Pancreas (tissue), 10 donors: ENCODE measurements around the gene TRAPPC4. TPM values are rescaled to one million over a fixed set of nuclear protein-coding genes. Genes with fewer than 3 reads are reported as not detected.
A peak's percentile ranks its signal among the peaks of the same experiment; 100 is the strongest.
"Not testable (repeated sequence)": the region's sequence is repeated elsewhere in the genome, so short reads cannot be mapped to it uniquely, and the experiment has no call there.

Experiments used
- ATAC-seq, 4 donors: fragments of 200-7000 bp; cut with Tn5 transposase; one replicate each; pipeline versions ENCODE4 v1.8.0 to v1.9.1; 2020; ENCODE audit warnings: mild to moderate bottlenecking in 4 of 4, moderate library complexity in 4 of 4
- DNase-seq, 6 donors: peaks; one replicate each; pipeline ENCODE4 v3.0.0-alpha.2; 2020
- FAIRE-seq: peaks from 2 replicates; lab custom pipeline; 2012; peaks lifted over from hg19 to GRCh38; lab: Jason Lieb, UNC
- H3K27ac ChIP-seq, 4 donors: fragments of 200-600 bp; sonication (generic); 1 replicate in 3 of 4; 2 replicates in 1 of 4; pipeline versions ENCODE4 v1.5.0 to v1.8.0; 2020
- H3K27me3 ChIP-seq, 4 donors: fragments of 200-600 bp; one replicate each; pipeline ENCODE4 v1.8.0; 2021
- H3K36me3 ChIP-seq, 3 donors: fragments of 200-600 bp; sonication (generic) in 1 of 3; one replicate each; pipeline versions ENCODE4 v1.5.0 to v1.8.0; 2020 to 2021
- H3K4me1 ChIP-seq, 3 donors: fragments of 200-600 bp; one replicate each; pipeline ENCODE4 v1.8.0; 2021
- H3K4me3 ChIP-seq, 4 donors: fragments of 200-600 bp; sonication (generic) in 2 of 4; one replicate each; pipeline versions ENCODE4 v1.5.0 to v1.8.0; 2020 to 2021
- H3K9me3 ChIP-seq, 4 donors: fragments of 200-600 bp; one replicate each; pipeline ENCODE4 v1.8.0; 2021
- WGBS, 2 donors: extraction: QIAGEN DNeasy Blood & Tissue Kit; methylation state at CpG; one replicate each; pipeline ENCODE4 v1.1.7; 2013; 5-methylcytosine and 5-hydroxymethylcytosine counted together
- intact Hi-C, 3 donors: fragments of 100-400 bp; cut with DNase I; formaldehyde crosslinking; loops; one replicate each; pipeline versions ENCODE4 v1.11.1 to v1.14.2; 2022
- polyA plus RNA-seq, 2 donors: library from polyadenylated mRNA; stranded (reverse); fragments of 200-250 nt; gene quantifications; one replicate each; pipeline ENCODE4 v1.2.3, GENCODE V29; 2013
- total RNA-seq, 6 donors: library from RNA; stranded (reverse); fragmentation: NEBNext Ultra II Directional in 4 of 6; extraction: Animal tissue kit (Norgen Biotek cat#: 25700) in 4 of 6; gene quantifications; one replicate each; pipeline versions ENCODE4 v1.2.1 to v1.2.4, GENCODE V29; 2021 to 2023
- TF ChIP-seq, protein P1 (sequence below), 4 donors: fragments of 200-600 bp; sonication (generic) in 3 of 4; IDR thresholded peaks; one replicate each; pipeline versions ENCODE4 v1.5.0 to v1.8.0; 2021; ENCODE audit warnings: antibody characterized with exemption in 4 of 4
- donor health status: healthy with polysubstance abuse.
- donor health status: DM: no; HTN: no; CAD: no; lungs with moderate emphysema.
- donor health status: DM: no; HTN: no; CAD: no.
- donor health status: control.
- donor health status: control.
- donor health status: Bipolar disorder and iron deficiency.
- donor health status: DM: yes; HTN: yes; CAD: no.
- donor health status: DM: no; HTN: no; CAD: no.
- donor health status: DM: no; HTN: no; CAD: no.
- donor health status: DM: yes; HTN: yes; CAD: no.

The TRAPPC4 gene
- total and polyA plus RNA-seq, 8 donors = 13.7 to 55.7 (median 27.2) TPM

DNA sequence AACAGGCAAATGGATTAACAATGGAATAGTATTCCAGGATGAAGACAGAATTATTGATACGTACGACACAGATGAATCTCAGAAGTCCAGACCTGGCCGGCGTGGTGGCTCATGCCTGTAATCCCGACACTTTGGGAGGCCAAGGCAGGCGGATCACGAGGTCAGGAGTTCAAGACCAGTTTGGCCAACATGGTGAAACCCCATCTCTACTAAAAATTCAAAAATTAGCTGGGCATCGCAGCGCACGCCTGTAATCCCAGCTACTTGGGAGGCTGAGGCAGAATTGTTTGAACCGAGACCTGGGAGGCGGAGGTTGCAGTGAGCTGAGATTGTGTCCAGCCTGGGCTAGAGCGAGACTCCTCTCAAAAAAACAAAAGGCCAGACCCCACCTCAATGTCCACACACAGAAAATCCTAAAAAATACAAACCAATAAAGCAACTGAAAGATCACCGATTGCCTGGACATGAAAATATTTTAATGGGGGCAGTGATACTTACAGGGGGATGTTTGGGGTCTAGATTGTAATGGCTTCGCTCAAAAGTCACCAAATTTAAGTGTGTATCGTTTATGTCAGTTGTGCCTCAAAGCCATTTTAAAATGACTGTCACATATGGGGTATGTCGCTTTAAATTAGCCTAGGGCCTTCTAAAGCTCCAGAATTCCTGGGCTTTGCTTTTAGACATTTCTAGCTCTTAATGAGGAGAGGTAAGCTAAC lies 4.2 kb upstream of the TRAPPC4 start:
- 94 to 96% methylated on average over 17 of the region's 17 CpGs for WGBS, 2 donors
- TF ChIP-seq, protein P1, sequence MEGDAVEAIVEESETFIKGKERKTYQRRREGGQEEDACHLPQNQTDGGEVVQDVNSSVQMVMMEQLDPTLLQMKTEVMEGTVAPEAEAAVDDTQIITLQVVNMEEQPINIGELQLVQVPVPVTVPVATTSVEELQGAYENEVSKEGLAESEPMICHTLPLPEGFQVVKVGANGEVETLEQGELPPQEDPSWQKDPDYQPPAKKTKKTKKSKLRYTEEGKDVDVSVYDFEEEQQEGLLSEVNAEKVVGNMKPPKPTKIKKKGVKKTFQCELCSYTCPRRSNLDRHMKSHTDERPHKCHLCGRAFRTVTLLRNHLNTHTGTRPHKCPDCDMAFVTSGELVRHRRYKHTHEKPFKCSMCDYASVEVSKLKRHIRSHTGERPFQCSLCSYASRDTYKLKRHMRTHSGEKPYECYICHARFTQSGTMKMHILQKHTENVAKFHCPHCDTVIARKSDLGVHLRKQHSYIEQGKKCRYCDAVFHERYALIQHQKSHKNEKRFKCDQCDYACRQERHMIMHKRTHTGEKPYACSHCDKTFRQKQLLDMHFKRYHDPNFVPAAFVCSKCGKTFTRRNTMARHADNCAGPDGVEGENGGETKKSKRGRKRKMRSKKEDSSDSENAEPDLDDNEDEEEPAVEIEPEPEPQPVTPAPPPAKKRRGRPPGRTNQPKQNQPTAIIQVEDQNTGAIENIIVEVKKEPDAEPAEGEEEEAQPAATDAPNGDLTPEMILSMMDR (IDR thresholded peaks at IDR 0.05) = no peak
- Histone ChIP-seq H3K4me1 (peaks cover 6 to 20% (median 11%) of the 10 kb centered on the region in 3 donors), H3K4me3 (no peak overlapping the region), H3K27me3 (no peaks in the 10 kb centered on the region), H3K9me3 (no peaks in the 10 kb centered on the region), H3K27ac (no peak overlapping the region), H3K36me3 (peaks cover 6 to 29% (median 9%) of the 10 kb centered on the region in 3 donors)
- no peak for ATAC-seq
- intact Hi-C loops = no loop called here
- no peak for FAIRE-seq
- peak in 1 of 6 donors; percentile 27 for DNase-seq

DNA sequence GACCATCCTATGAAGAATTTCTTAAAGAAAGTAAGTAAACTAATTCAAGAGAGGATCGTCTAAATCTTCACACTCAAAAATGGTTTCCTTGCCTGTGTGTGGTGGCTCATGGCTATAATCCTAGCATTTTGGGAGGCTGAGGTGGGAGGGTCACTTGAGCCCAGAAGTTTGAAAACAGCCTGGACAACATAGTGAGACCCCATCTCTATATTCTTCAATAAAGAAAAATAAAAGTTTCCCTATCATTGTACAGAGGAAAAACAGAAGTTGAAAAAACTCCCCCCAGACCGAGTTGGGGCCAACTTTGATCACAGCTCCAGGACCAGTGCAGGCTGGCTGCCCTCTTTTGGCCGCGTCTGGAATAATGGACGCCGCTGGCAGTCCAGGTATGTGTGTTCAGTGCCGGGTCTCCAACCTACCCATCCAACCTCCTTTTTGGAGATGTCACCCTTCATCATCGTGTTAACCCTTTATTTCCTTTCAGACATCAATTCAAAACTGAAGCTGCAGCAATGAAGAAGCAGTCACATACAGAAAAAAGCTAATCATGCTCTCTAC lies 3.4 kb upstream of the TRAPPC4 start:
- ATAC-seq (no peak), FAIRE-seq (no peak), DNase-seq (peak in 1 of 6 donors; percentile 30)
- intact Hi-C loops = no loop called here
- Histone ChIP-seq H3K27me3 (no peaks in the 10 kb centered on the region), H3K9me3 (no peaks in the 10 kb centered on the region), H3K4me1 (peaks cover 11 to 26% (median 13%) of the 10 kb centered on the region in 3 donors), H3K27ac (no peak overlapping the region), H3K4me3 (no peak overlapping the region), H3K36me3 (peaks cover 6 to 29% (median 9%) of the 10 kb centered on the region in 3 donors)
- WGBS, 2 donors = 37 to 44% methylated on average over 8 of the region's 8 CpGs
- TF ChIP-seq, protein P1 (IDR thresholded peaks at IDR 0.05) = no peak

DNA sequence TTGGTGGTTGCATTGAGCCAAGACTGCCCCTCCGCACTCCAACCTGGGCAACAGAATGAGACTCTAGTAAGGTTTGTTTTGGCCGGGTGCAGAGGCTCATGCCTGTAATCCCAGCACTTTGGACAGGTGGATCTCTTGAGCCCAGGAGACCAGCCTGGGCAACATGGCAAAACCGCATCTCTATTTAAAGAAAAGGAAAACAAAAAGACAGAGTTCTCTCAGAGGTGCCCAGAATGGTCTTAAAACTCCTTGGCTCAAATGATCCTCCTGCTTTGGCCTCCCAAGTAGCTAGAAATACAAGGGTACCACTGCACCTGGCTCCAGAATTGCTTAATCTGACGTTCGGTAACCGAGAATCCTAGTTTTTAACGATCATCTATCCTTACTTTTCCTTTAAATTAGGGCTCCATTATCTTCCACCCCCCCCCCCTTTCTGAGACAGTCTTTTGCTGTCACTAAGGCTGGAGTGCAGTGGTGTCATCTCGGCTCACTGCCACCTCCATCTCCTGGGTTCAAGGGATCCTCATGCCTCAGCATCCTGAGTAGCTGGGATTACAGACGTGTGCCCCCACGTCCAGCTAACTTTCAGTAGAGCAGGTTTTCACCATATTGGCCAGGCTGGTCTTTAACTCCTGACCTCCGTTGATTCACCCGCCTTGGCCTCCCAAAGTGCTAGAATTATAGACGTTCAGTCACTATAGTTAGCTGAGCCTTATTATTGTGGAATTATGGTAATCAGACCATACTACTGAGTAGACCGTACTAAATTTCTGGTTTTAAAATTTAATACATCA lies 2.2 kb upstream of the TRAPPC4 start:
- Histone ChIP-seq H3K36me3 (peaks cover 6 to 20% (median 9%) of the 10 kb centered on the region in 3 donors), H3K9me3 (no peaks in the 10 kb centered on the region), H3K4me1 (peaks cover 17 to 35% (median 24%) of the 10 kb centered on the region in 3 donors), H3K4me3 (peak overlapping the region in 3 of 4 donors; percentile 69 to 88 (median 80)), H3K27me3 (no peaks in the 10 kb centered on the region), H3K27ac (no peak overlapping the region)
- FAIRE-seq (no peak), DNase-seq (peak in 1 of 6 donors; percentile 17), ATAC-seq (no peak)
- WGBS, 2 donors = 56 to 61% methylated on average over 14 of the region's 14 CpGs
- intact Hi-C loops = no loop called here
- TF ChIP-seq, protein P1 (IDR thresholded peaks at IDR 0.05) = no peak

DNA sequence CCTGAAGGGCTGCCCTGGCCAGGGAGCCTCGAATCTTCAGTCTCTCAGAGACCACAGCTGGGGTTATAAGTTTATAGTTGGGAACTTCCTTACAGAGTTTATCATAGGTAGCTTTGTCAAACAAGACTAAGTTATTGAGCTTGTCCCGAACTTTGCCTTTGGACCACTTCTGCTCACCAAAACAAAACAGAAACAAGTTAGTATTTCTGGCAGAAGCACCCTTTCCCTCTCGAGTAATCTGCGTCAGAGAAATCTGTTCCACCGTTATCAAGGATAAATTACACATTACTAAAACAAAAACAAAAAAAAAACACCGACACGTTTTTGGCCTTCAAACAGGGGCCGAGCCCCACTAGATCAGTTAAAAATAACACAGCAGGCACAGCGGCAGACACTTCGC lies 1.2 kb upstream of the TRAPPC4 start:
- Histone ChIP-seq H3K27ac (peak overlapping the region in 3 of 4 donors; percentile 87 to 93 (median 89)), H3K4me1 (peaks cover 17 to 35% (median 29%) of the 10 kb centered on the region in 3 donors), H3K36me3 (peaks cover 6 to 20% (median 9%) of the 10 kb centered on the region in 3 donors), H3K4me3 (peak overlapping the region; percentile 67 to 88 (median 74))
- ATAC-seq, intact Hi-C loops, H3K27me3 ChIP-seq, H3K9me3 ChIP-seq, FAIRE-seq: not testable (repeated sequence)
- 1 to 2% methylated on average over 10 of the region's 10 CpGs for WGBS, 2 donors
- peak in 1 of 6 donors; percentile 2 for DNase-seq

DNA sequence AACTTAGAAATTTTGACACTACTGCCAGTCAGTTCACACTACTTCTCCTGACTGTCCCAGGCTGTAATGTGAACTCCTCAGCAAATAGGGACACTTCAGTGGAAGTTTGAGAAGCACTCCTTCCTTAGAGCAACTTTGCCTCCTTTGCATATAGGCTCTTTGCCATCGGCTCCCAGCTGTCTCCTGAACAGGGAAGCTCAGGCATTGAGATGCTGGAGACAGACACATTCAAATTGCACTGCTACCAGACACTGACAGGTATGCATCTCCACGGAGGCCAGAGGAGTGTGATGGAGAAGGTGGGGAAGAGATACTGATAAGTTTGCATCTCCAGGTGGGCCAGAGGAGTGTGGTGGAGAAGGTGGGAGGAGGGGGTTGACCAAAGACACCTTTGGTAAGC lies 1.4 kb downstream of the TRAPPC4 start:
- TF ChIP-seq, protein P1 (IDR thresholded peaks at IDR 0.05) = no peak
- intact Hi-C loops = no loop called here
- H3K36me3 ChIP-seq = peaks cover 6 to 22% (median 14%) of the 10 kb centered on the region in 3 donors
- DNase-seq = peak in 1 of 6 donors; percentile 16
- no peak overlapping the region for H3K27ac ChIP-seq
- no peak for FAIRE-seq
- H3K9me3 ChIP-seq = no peaks in the 10 kb centered on the region
- H3K27me3 ChIP-seq = no peaks in the 10 kb centered on the region
- H3K4me3 ChIP-seq = peak overlapping the region in 3 of 4 donors; percentile 69 to 88 (median 80)
- ATAC-seq = no peak
- peaks cover 23 to 39% (median 29%) of the 10 kb centered on the region in 3 donors for H3K4me1 ChIP-seq
- WGBS, 2 donors = 18% methylated on average over 2 of the region's 2 CpGs
